ENCODE results near the gene SARS2.
"Not testable (repeated sequence)": the region's sequence is repeated elsewhere in the genome, so short reads cannot be mapped to it uniquely, and the experiment has no call there.

Gene SARS2

DNA sequence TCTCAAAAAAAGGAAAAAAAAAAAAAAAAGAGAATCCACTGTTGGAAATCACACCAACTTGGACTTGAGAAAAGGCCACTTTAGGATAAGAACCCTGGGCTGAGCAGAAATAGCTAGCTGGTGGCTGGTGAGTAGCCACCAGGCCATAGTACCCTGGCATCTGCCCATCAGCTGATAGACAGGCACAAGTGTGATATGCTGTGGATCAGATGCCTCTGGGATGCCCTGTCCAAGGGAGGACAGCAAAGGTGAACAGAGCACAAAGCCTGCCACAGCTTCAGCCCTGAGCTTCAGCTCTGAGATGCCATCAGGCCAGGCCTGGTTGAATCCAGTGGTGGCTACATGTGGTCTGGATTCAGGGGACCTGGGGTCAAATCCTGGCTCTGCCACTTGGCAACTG, 39.9 kb downstream of the SARS2 start:
- no peak for DNase-seq

- no peak for DNase-seq
Observed at GRCh38 chr19:38889803-38890202, 40.8 kb downstream of the SARS2 start.

DNA sequence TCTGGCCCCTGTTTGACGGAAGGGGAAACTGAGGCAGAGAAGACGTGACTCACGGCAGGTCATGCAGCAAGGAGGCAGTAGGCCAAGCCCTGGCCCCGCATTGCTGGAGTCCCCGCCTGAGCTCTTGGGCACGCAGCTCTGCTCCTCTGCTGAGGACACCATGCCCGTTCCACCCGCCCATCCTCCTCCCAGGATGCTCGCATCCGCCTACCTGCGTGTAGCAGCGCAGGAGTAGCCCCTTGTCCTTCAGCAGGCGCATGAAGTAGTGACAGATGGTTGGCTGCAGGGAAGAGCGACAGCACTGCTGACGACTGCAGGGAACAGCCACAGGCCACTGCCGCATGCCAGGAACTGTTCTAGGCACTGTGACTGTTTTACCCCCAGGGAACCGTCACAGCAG, 41.7 kb downstream of the SARS2 start:
- no peak for DNase-seq

GRCh38 chr19:38884691-38885090, 45.9 kb downstream of the SARS2 start:
- not testable (repeated sequence) for DNase-seq

DNA sequence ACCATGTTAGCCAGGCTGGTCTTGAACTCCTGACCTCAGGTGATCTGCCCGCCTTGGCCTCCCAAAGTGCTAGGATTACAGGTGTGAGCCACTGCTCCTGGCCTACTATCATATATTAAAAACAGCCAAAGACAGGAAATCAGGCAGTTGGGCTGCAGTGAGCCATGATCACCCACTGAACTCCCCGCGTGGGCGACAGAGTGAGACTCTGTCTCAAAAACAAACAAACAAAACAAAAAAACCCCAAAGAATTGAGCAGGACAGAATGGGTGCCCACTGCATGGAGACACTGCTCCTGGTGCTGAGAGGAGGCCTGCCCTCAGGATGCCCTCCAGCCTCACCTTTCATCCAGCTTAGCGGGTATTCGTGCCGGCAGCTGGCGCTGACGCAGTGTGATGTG, 47.3 kb downstream of the SARS2 start:
- no peak for DNase-seq

DNA sequence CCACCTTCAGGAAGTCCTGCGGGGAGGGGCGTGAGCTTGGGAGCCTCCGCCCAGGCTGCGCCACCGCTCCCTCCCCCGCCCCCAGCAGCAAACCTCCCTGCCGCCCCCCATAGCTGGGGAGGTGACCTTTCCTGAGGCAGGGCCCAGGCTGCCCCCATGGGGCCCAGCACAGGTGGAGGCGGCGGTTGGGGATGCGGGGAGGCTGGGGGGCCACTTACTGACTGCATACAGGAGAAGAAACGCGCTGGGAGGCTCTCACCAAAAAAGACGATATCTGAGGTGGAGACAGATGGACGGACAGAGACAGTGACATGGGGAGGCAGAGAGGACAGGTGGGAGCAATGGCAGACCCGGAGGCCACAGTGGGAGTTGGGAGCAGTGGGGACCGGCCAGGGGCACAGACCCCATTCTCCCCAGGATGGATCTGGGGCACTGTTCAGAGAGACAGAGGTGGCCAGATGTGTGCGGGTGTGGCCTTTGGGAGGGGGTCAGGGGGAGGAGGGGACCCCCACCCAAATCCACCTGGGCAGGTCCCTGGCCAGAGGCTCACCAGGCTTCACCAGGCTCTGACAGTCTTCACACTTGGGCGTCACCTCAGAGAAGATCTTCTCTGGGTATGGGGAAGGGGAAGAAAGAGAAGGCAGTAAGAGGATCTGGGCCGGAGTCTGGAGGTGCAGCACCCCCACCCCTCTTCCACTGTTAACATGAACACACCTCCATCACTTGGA, 49.5 kb downstream of the SARS2 start:
- no peak for DNase-seq

- no peak for DNase-seq
Observed at GRCh38 chr19:38880076-38880881, 50.3 kb downstream of the SARS2 start.

DNA sequence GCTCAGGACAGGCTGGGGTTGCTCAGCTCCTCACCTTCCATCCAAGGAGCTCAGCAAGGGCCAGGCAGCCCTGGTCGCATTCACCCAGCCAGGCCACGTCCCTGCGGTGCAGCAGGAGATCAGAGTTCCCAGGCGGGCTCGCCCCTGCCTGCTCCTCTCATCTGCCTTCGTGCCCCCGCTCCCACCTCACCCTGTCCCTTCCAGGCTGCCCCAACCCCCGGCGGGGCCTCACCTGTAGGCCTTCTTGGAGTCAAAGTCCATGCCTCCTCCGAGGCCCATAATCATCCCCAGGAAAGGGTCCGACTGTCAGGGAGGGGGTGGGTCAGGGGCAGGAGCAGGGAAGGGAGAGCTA, 51.2 kb downstream of the SARS2 start:
- DNase-seq = no peak

GRCh38 chr19:38878575-38879399, 51.8 kb downstream of the SARS2 start:
- no peak for DNase-seq

DNA sequence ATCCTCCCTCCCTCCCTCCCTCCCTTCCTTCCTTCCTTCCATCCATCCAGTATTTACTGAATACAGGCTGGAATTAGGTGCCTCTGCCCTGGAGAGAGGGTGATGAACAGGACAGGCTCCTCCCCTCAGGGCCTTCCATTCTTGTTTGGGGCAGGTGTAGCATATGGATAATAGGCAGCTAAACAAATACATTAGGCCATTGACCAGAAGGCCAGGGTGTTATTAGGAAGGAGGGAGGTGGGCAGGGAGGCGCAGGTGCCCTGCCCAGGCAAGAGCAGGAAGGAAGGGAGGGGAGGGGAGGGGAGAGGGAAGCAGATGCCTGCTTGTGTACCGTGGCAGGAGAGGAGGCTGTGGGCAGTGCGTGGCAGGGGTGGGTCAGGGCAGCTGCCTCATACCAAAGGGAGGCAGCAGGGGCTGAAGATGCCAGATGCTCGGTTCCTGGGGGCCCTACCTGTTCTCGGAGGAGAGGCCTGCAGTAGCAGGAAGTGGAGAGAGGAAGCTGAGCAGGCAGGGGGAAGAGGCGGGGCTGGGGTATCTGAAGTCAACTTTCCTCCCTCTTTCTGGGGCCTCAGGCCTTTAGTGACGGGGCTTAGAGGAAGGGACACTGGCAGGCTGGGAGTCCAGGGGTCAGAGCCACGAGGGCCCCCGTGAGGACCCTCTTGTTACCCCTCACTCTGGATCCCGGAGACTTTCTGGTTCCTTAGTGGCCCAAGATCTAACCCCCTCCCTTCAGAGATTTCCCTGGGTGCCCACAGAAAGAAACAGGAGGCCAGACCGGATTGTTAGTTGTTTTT, 52.6 kb downstream of the SARS2 start, which contains the start of gene RINL:
Gene RINL (minus strand): TSS at position 495 of the 794 bp plus-strand sequence. CDS start 1,533 bp downstream, outside the sequence.
- DNase-seq = peak in 1 of 2 experiments; percentile 30

GRCh38 chr19:38875656-38876395, 54.7 kb downstream of the SARS2 start:
- no peak for DNase-seq

GRCh38 chr19:38873400-38873799, 57.2 kb downstream of the SARS2 start:
- DNase-seq = not testable (repeated sequence)

- no peak for DNase-seq
Observed at GRCh38 chr19:38870612-38871011, 60.0 kb downstream of the SARS2 start.

DNA sequence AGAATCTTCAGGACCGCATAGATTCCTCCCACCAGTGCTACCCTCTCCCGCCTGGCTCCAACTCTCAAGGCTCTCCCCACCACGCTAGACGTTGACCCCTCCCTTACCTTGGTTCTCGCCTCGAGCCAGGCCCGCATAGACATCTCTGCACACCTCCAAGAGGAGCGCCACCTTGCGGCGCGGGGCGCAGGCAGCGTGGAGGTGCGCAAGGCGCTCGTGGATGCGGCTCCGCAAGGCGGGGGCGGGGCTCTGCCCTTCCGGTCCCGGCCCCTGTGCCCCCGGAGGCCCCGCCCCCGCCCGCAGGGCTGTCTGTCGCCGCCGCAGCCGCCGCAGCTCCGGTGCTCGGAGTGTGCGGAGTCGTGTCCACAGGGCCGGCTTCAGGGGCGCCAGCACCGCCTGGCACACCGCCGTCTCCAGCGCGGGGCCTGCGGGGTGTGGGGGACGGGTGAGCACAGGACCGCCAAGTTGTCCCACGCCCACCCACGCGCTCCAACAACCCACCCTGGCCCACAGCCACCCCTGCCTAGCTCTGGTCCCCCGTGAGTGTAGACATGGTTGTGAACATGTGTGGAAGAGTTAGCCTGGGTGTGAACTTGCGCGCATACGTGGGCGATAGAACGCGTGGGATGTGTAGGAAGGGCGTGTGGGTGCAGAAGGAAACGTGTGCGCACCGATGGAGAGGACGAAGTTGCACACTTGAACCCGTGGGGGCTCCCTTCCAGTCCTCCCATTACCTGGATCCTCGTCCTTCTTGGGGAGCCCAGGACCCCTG, 60.5 kb downstream of the SARS2 start:
- DNase-seq = peak in 1 of 2 experiments; percentile 41

GRCh38 chr19:38869160-38869835, 61.3 kb downstream of the SARS2 start:
- DNase-seq = no peak

- DNase-seq = no peak
Observed at GRCh38 chr19:38868551-38868950, 62.0 kb downstream of the SARS2 start.

DNA sequence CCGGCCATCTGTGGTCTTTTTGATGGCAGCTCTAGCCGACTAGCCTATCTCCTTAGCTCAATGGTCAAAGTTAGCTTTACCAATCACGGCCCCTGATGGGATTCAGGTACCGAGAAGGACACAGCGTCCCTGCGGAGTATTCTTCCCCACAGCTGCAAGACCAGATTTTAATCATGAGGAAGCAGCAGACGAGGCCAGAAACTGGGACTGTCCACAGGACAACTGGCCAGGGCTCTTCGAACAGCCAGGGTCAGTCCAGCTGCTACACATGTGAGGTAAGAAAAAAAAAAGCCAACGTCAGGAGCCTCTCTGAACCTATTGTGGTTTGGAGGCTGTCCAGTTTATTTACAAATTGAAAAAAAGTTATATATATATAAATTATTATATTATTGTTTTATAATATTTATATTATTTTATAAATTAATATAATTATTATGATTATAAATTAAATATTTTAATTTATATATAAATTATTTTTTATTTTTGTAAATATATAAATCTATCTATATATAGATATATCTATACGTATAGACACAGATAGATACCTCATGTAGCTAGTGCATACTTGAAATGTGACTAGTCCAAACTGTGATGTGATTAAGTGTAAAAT, 63.3 kb downstream of the SARS2 start:
- DNase-seq = no peak

Data from NCI-H187 (cell line).